SK-N-SH (cell line): ENCODE measurements around the gene SOX30. TPM values are rescaled to one million over a fixed set of nuclear protein-coding genes. Genes with fewer than 3 reads are reported as not detected.

Source experiments
- CTCF ChIA-PET: fragments of 300-600, 350-600 bp; formaldehyde crosslinking; extraction: SDS; loops from one replicate; lab custom pipeline; 2021; lab: Yijun Ruan, JAX
- POLR2A ChIA-PET: fragments of 350-600 bp; sonication (Branson Sonifier 250); formaldehyde crosslinking; extraction: SDS; loops from one replicate; lab custom pipeline; 2020; ENCODE audit warnings: antibody characterized with exemption, inconsistent platforms; lab: Yijun Ruan, JAX
- DNase-seq: peaks from one replicate; pipeline ENCODE4 v3.0.0; 2012
- H2AFZ ChIP-seq: fragments of 200-600 bp; sonication (generic); 2 replicates; pipeline ENCODE4 v1.8.1; 2016; ENCODE audit warnings: antibody characterized with exemption, mild to moderate bottlenecking, low read depth
- H3F3A ChIP-seq: fragments of 200-600 bp; sonication (generic); replicated peaks from 2 replicates; pipeline ENCODE3; 2016; ENCODE audit warnings: antibody characterized with exemption, mild to moderate bottlenecking; ENCODE audit not compliant: insufficient read depth
- H3K27ac ChIP-seq, 2 experiments: fragments of 200-500 bp in 1 of 2; fragments of 200-600 bp in 1 of 2; sonication (Bioruptor generic) in 1 of 2; sonication (generic), shearing (Covaris generic) in 1 of 2; 2 replicates each; pipeline versions ENCODE4 v1.5.1 to v1.6.1; 2014 to 2016; ENCODE audit warnings: low read depth in 2 of 2, inconsistent platforms in 1 of 2, low read length in 1 of 2, mild to moderate bottlenecking in 1 of 2, mixed read lengths in 1 of 2
- H3K27me3 ChIP-seq: fragments of 200-600 bp; sonication (generic), shearing (Covaris generic); 2 replicates; pipeline ENCODE4 v1.6.1; 2016; ENCODE audit warnings: mixed run types; ENCODE audit not compliant: insufficient read depth
- H3K36me3 ChIP-seq, 2 experiments: fragments of 200-500 bp in 1 of 2; fragments of 200-600 bp in 1 of 2; sonication (Bioruptor generic) in 1 of 2; sonication (generic) in 1 of 2; replicated peaks in 1 of 2; 2 replicates each; pipeline versions ENCODE3 to v1.5.1; 2014 to 2016; ENCODE audit warnings: low read length in 1 of 2, mild to moderate bottlenecking in 1 of 2; ENCODE audit not compliant: insufficient read depth in 2 of 2, control insufficient read depth in 1 of 2
- H3K4me1 ChIP-seq, 2 experiments: fragments of 200-500 bp in 1 of 2; fragments of 200-600 bp in 1 of 2; sonication (Bioruptor generic) in 1 of 2; sonication (generic), shearing (Covaris generic) in 1 of 2; 2 replicates each; pipeline versions ENCODE4 v1.5.1 to v1.6.1; 2014 to 2016; ENCODE audit warnings: low read depth in 1 of 2, low read length in 1 of 2, mixed run types in 1 of 2; ENCODE audit not compliant: insufficient read depth in 2 of 2, control insufficient read depth in 1 of 2
- H3K4me2 ChIP-seq: fragments of 200-600 bp; sonication (generic), shearing (Covaris generic); 2 replicates; pipeline ENCODE4 v1.6.1; 2017; ENCODE audit warnings: mixed run types
- H3K4me3 ChIP-seq, 2 experiments: fragments of 200-500 bp in 1 of 2; fragments of 200-600 bp in 1 of 2; sonication (Bioruptor generic) in 1 of 2; sonication (generic), shearing (Covaris generic) in 1 of 2; 2 replicates each; pipeline versions ENCODE4 v1.5.1 to v1.8.1; 2014 to 2016; ENCODE audit warnings: low read depth in 2 of 2, inconsistent platforms in 1 of 2, low read length in 1 of 2, mild to moderate bottlenecking in 1 of 2, mixed read lengths in 1 of 2, moderate library complexity in 1 of 2
- H3K79me2 ChIP-seq: fragments of 200-600 bp; sonication (generic); 2 replicates; pipeline ENCODE4 v1.8.1; 2017; ENCODE audit warnings: mild to moderate bottlenecking; ENCODE audit not compliant: insufficient read depth
- H3K9ac ChIP-seq: fragments of 200-600 bp; sonication (generic); 2 replicates; pipeline ENCODE4 v1.6.1; 2017; ENCODE audit warnings: mixed run types
- H3K9me2 ChIP-seq: fragments of 200-600 bp; sonication (generic); 2 replicates; pipeline ENCODE4 v1.6.1; 2017; ENCODE audit warnings: mixed run types
- H3K9me3 ChIP-seq: fragments of 200-600 bp; sonication (generic); 2 replicates; pipeline ENCODE4 v1.6.1; 2017; ENCODE audit warnings: mixed run types, mild to moderate bottlenecking, moderate library complexity
- H4K20me1 ChIP-seq: fragments of 200-600 bp; sonication (generic); 2 replicates; pipeline ENCODE4 v1.6.1; 2017; ENCODE audit warnings: mild to moderate bottlenecking, mixed run types; ENCODE audit not compliant: insufficient read depth
- CHD2 ChIP-seq: fragments of 150-350 bp; IDR thresholded peaks from 2 replicates; pipeline ENCODE4 v1.6.1; 2018; ENCODE audit warnings: low read length; ENCODE audit not compliant: partially characterized antibody
- ELF1 ChIP-seq: IDR thresholded peaks from 2 replicates; pipeline ENCODE4 v1.4.0; 2012
- EZH2phosphoT487 ChIP-seq: fragments of 200-600 bp; sonication (generic); IDR thresholded peaks from 2 replicates; pipeline ENCODE4 v1.6.1; 2017; ENCODE audit warnings: low read depth, mixed run types, mild to moderate bottlenecking, antibody characterized with exemption, moderate library complexity, borderline replicate concordance
- NRF1 ChIP-seq: IDR thresholded peaks from 2 replicates; pipeline ENCODE4 v1.6.1; 2012; ENCODE audit warnings: low read depth, mild to moderate bottlenecking, low read length
- RAD21 ChIP-seq: IDR thresholded peaks from 2 replicates; pipeline ENCODE4 v1.6.1; 2012; ENCODE audit warnings: mild to moderate bottlenecking, low read length
- RFX5 ChIP-seq: IDR thresholded peaks from 2 replicates; pipeline ENCODE4 v1.6.1; 2012; ENCODE audit warnings: mild to moderate bottlenecking, improper control_type of control experiment, low read length
- SIN3A ChIP-seq: IDR thresholded peaks from 2 replicates; pipeline ENCODE4 v1.6.1; 2012; ENCODE audit warnings: low read depth, mild to moderate bottlenecking, low read length, moderate library complexity, borderline replicate concordance
- SMC3 ChIP-seq: IDR thresholded peaks from 2 replicates; pipeline ENCODE4 v1.6.1; 2012; ENCODE audit warnings: low read depth, low read length, improper control_type of control experiment
- TEAD4 ChIP-seq: IDR thresholded peaks from 2 replicates; pipeline ENCODE4 v1.4.0; 2012; ENCODE audit warnings: mild to moderate bottlenecking, borderline replicate concordance; ENCODE audit not compliant: insufficient read depth
- WGBS: methylation state at CpG from one replicate; pipeline ENCODE4 v1.1.6; 2017; ENCODE audit warnings: low lambda C conversion rate; 5-methylcytosine and 5-hydroxymethylcytosine counted together
- polyA plus RNA-seq, 3 experiments: library from polyadenylated mRNA; depleted of rRNA; stranded (reverse); fragments of >200 nt; gene quantifications; 2 replicates each; pipeline ENCODE4 v1.2.3, GENCODE V29; 2012
- TF ChIP-seq, protein P1 (sequence below): IDR thresholded peaks from 2 replicates; pipeline ENCODE4 v1.4.0; 2012; ENCODE audit warnings: low read depth
- TF ChIP-seq, protein P2 (sequence below): IDR thresholded peaks from 2 replicates; pipeline ENCODE4 v1.6.1; 2012; ENCODE audit warnings: mild to moderate bottlenecking, low read depth, low read length, moderate library complexity
- TF ChIP-seq, protein P3 (sequence below): fragments of 200-600 bp; sonication (generic); IDR thresholded peaks from 2 replicates; pipeline ENCODE4 v1.6.1; 2017; ENCODE audit warnings: antibody characterized with exemption, mild to moderate bottlenecking, moderate library complexity
- TF ChIP-seq, protein P4 (sequence below): IDR thresholded peaks from 2 replicates; pipeline ENCODE4 v1.4.0; 2012; ENCODE audit warnings: low read depth, borderline replicate concordance
- TF ChIP-seq, protein P5 (sequence below): fragments of 150-350 bp; IDR thresholded peaks from 2 replicates; pipeline ENCODE4 v1.6.1; 2016; ENCODE audit warnings: mild to moderate bottlenecking, low read depth, low read length

Gene SOX30
- polyA plus RNA-seq, 1 of the 3 experiments (the other 2 are of a cell fraction), result 0.13 TPM

DNA sequence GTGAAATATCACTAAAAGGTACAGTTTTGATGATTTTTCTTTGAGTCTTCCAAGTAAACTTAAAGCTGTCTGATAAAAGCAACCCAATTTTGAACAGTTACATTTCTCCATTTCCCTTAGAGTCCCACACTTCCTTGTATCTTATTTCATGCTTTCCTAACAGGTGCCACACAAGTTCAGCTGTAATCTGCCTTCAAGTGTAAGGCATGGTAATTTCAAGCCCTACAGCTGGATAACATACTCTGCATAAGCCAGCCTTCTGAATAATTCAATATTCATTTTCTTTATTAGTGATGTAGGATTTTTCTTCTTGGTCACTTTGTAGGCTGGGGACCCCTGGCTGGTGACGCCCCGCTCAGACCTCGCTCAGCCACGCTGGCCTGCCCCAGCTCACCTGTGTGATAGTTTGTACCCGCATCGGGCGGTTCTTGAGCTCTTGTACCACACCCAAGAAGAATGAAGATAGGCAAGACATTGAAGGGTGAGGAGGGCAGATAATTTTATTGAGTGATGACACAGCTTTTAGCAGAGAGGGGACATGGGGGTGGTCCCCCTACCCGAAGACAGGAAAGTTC lies 34.0 kb downstream of the SOX30 start:
- H3K27ac ChIP-seq, result no peak overlapping the region
- CTCF ChIA-PET, result interaction anchor here (0.7 kb wide), 1 partner anchor 39 kb away, joined by 3 read pairs; no protein-coding TSS in a partner anchor
- no peaks in the 10 kb centered on the region for H3K36me3 ChIP-seq
- H3K9me3 ChIP-seq, result no peaks in the 10 kb centered on the region
- H3F3A ChIP-seq, result no peaks in the 10 kb centered on the region
- H3K4me1 ChIP-seq, result no peaks in the 10 kb centered on the region
- H3K4me3 ChIP-seq, result no peak overlapping the region
- H3K79me2 ChIP-seq, result no peaks in the 10 kb centered on the region
- H2AFZ ChIP-seq, result no peak overlapping the region
- H4K20me1 ChIP-seq, result no peaks in the 10 kb centered on the region
- DNase-seq, result no peak
- no peak overlapping the region for H3K4me2 ChIP-seq
- 95% methylated on average over 8 of the region's 8 CpGs for WGBS
- POLR2A ChIA-PET, result interaction anchor here (0.7 kb wide), 1 partner anchor 10 kb away, joined by 3 read pairs; no protein-coding TSS in a partner anchor
- H3K9me2 ChIP-seq, result no peaks in the 10 kb centered on the region
- H3K9ac ChIP-seq, result no peak overlapping the region
- no peaks in the 10 kb centered on the region for H3K27me3 ChIP-seq
- TF ChIP-seq TEAD4 (no peak), ELF1 (no peak), SMC3 (no peak), RFX5 (no peak), RAD21 (no peak), EZH2phosphoT487 (no peak), CHD2 (no peak), NRF1 (no peak), SIN3A (no peak)
- TF ChIP-seq, protein P1, sequence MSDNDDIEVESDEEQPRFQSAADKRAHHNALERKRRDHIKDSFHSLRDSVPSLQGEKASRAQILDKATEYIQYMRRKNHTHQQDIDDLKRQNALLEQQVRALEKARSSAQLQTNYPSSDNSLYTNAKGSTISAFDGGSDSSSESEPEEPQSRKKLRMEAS, result no peak
- TF ChIP-seq, protein P2, sequence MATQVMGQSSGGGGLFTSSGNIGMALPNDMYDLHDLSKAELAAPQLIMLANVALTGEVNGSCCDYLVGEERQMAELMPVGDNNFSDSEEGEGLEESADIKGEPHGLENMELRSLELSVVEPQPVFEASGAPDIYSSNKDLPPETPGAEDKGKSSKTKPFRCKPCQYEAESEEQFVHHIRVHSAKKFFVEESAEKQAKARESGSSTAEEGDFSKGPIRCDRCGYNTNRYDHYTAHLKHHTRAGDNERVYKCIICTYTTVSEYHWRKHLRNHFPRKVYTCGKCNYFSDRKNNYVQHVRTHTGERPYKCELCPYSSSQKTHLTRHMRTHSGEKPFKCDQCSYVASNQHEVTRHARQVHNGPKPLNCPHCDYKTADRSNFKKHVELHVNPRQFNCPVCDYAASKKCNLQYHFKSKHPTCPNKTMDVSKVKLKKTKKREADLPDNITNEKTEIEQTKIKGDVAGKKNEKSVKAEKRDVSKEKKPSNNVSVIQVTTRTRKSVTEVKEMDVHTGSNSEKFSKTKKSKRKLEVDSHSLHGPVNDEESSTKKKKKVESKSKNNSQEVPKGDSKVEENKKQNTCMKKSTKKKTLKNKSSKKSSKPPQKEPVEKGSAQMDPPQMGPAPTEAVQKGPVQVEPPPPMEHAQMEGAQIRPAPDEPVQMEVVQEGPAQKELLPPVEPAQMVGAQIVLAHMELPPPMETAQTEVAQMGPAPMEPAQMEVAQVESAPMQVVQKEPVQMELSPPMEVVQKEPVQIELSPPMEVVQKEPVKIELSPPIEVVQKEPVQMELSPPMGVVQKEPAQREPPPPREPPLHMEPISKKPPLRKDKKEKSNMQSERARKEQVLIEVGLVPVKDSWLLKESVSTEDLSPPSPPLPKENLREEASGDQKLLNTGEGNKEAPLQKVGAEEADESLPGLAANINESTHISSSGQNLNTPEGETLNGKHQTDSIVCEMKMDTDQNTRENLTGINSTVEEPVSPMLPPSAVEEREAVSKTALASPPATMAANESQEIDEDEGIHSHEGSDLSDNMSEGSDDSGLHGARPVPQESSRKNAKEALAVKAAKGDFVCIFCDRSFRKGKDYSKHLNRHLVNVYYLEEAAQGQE, result no peak
- TF ChIP-seq, protein P3, sequence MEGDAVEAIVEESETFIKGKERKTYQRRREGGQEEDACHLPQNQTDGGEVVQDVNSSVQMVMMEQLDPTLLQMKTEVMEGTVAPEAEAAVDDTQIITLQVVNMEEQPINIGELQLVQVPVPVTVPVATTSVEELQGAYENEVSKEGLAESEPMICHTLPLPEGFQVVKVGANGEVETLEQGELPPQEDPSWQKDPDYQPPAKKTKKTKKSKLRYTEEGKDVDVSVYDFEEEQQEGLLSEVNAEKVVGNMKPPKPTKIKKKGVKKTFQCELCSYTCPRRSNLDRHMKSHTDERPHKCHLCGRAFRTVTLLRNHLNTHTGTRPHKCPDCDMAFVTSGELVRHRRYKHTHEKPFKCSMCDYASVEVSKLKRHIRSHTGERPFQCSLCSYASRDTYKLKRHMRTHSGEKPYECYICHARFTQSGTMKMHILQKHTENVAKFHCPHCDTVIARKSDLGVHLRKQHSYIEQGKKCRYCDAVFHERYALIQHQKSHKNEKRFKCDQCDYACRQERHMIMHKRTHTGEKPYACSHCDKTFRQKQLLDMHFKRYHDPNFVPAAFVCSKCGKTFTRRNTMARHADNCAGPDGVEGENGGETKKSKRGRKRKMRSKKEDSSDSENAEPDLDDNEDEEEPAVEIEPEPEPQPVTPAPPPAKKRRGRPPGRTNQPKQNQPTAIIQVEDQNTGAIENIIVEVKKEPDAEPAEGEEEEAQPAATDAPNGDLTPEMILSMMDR, result no peak
- TF ChIP-seq, protein P4, sequence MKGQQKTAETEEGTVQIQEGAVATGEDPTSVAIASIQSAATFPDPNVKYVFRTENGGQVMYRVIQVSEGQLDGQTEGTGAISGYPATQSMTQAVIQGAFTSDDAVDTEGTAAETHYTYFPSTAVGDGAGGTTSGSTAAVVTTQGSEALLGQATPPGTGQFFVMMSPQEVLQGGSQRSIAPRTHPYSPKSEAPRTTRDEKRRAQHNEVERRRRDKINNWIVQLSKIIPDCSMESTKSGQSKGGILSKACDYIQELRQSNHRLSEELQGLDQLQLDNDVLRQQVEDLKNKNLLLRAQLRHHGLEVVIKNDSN, result no peak
- TF ChIP-seq, protein P5, sequence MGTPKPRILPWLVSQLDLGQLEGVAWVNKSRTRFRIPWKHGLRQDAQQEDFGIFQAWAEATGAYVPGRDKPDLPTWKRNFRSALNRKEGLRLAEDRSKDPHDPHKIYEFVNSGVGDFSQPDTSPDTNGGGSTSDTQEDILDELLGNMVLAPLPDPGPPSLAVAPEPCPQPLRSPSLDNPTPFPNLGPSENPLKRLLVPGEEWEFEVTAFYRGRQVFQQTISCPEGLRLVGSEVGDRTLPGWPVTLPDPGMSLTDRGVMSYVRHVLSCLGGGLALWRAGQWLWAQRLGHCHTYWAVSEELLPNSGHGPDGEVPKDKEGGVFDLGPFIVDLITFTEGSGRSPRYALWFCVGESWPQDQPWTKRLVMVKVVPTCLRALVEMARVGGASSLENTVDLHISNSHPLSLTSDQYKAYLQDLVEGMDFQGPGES, result no peak
